ENCODE measurements around the gene SFTPD.
"Not testable (repeated sequence)": the region's sequence is repeated elsewhere in the genome, so short reads cannot be mapped to it uniquely, and the experiment has no call there.

SFTPD gene

DNA sequence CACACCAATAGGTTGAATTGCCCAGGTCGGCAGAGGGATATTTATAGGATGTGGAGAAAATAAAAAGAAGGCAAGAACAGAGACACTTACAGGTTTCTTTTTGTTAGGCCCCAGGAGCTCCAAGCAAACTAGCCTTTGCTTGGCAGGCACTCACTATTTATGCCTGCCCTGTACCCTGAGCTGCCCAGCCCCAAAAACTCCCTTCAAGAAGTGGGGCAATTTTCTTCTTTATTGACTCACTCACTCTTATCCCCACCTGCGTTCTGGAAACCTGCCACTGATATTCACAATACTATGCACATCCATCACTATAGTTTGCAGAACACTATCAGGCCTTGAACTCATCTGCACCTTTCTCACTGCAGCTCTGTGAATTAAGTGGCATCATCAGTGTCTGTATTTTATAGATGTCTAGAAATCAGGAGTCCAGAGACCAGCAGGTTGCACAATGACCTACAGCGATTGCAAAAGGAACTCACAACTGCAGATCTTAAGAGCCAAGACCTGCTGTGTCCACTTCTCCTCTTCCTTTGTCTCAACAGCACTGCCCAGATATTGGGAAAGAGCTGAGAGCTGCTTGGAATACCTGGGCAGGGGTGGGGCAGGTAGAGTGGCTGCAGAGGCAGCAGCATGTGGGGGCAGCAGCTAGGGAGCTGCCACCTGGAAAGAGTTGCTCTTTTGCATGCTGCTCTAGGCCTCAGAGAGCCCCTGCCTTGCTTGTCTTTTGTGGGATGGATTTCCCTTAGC is at the start of gene SFTPD:
Gene SFTPD, minus strand, starts transcription at position 130 of the 747 bp plus-strand sequence. CDS start 2,446 bp downstream, outside the sequence.
- no peak for DNase-seq (ENCODE audit: low spot score)

DNA sequence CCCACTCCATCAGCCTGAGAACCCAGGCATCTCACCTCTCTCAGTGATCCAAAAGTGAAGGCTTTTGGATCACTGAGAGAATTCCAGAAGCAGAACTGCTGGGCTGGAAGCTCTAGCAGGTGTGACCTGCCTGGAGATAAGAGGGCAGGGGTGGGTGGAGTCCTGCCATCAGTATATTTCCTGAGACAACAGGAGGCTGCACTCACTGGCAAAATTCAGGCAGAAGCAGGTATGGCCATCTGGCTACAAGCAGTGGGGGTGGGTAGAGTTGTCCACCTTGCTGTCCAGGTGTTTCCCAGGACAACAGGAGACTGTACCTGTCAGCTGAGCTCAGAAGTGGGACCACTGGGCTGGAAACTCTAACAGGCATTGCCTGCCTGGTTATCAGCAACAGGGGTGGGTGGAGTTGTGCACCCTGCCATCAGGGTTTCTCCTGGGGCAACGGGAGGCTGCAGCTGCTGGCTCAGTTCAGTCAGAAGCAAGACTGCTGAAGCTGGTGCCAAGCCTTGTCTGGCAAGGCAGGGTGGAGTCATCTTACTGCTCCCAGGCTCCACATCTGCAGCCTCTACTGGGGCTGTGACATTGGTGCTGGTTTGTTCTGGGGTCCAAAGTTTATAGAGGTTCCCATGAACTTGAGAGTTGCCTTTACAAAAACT is 47.2 kb upstream of the SFTPD start:
- no peak for DNase-seq (ENCODE audit: low spot score)

DNA sequence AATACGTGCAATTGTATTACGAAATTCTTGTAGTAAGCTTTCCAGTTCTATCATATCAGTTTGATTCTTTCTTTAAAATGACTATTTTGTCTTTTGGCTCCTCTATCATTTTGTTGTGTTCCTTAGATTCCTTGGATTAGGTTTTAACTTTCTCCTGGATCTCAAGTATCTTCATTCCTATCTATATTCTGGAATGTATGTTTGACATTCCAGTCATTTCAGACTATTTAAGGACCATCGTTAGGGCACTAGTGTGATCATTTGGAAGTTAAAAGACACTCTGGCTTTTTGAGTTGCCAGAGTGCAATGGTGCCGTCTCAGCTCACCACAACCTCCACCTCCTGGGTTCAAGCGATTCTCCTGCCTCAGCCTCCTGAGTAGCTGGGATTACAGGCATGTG is 45.7 kb upstream of the SFTPD start:
- DNase-seq (ENCODE audit: low spot score), result no peak

DNA sequence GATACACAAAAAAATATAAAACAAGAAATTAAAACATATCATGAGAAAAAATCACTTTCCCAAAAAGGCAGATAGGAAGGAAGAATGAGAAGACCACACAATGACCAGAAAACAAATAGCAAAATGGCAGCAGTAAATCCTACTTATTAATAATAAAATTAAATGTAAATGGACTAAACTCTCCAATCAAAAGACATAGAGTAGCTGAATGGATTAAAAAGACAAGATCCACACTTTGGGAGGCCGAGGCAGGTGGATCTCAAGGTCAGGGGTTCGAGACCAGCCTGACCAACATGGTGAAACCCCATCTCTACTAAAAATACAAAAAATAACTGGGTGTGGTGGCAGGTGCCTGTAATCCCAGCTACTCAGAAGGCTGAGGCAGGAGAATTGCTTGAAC is 39.3 kb upstream of the SFTPD start:
- DNase-seq (ENCODE audit: low spot score), result not testable (repeated sequence)

DNA sequence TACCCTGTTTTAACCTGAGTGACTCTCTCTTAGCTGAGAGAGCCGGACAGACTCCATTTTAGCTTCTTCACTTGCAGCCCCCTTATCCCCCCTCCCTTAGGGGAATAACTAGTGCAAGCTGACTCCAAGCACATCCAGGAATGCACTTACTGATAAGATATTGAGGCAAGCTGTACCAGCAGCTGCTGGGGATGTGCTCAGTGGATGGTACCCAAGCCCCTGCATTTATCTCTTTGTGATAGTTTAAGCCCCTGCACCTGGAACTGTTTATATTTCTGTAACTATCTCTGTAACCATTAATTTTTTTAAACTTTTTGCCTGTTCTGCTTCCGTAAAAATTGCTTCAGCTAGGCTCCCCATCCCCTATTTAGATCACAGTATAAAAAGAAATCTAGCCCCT is 37.8 kb upstream of the SFTPD start:
- DNase-seq (ENCODE audit: low spot score), result not testable (repeated sequence)

DNA sequence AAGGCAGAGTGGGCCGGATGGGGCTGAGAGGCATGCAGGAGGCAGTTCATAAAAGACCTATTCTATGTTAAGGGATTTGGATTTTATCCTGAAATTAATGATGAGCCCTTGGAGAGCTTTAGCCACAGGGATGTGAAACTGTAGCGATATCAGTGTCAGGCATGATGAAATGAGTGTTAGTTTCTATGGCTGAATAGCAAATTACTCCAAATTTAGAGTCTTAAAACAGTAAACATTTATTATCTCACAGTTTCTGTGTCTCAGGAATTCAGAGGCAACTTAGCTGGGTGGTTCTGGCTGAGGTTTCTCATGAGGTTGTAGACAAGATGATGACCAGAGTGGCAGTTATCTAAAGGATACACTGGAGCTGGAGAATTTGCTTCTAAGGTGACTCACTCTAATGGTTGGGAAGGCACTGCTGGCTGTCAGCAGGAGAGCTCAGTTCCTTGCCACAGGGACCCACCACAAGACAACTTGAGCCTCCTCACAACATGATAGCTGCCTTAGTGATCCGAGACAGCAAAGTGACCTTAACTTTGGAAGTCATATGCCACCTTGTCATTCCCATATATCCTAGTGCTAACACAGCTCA is 36.7 kb upstream of the SFTPD start:
- no peak for DNase-seq (ENCODE audit: low spot score)

DNA sequence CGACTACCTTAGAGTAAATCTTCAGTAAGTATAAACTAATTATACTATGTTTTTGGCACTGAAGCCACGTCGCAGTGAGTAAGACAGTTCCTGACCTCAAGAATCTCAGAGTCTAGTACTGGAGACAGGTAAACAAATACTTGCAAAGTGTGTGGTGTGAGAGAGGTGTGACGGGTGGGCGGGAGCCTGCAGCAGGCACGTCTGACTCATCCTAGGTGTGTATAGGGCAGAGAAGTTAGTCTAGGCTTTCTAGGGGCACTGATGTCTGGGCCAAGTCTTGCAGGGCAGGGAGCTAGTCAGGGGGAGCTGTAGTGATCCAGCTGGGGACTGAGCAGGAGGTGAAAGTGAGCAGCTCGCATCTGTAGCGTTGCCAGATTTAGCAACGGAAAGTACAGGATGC is 35.9 kb upstream of the SFTPD start:
- DNase-seq (ENCODE audit: low spot score), result no peak

DNA sequence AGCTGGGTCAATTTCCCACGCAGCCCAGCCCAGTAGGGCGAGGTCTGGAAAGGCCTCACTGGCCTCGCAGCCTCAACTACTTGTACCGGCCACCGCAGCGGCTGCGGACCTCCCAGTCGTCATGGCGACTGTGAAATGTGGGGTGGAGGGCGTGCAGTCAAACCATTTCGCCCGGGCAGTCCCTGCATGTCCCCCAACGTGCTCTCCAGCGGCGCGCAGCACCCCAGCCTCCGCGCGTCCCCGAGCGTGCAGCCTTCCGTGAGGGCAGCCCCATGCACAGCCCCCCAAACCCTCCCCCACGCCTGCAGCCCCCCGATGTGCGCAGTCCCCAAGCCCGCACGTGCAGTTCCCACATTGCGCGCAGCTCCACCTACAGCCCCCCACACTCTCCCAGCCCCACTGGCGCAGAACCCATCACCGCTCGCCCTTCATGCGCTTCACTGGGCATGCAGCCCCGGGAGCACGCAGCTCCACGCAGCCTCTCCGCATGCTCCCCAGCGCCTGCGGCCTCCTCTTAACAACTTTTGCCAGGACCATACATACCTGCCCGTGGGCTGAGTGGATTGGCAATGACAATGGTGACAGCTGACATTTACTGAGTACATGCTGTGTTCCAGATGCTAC is 34.5 kb upstream of the SFTPD start:
- DNase-seq (ENCODE audit: low spot score), result no peak

DNA sequence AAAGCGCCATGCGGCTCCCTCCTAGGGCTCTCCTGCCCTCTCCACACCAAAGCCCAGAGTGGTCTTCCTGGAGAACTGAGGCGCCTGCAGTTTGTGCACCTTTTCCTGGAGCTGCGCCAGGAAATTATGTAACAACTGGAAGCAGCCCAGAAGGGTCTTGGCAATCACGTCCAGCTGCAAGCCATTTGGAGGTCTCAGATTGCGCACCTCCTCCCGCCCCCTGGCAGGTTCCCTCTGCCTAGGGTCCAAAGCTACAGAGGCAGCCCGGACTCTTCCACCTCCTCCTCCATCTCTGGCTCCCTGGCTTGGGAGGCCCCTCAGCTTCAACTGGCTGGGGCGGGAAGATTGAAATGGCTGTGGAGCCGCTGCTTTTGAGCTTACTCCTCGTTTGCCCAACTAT is 34.0 kb upstream of the SFTPD start:
- no peak for DNase-seq (ENCODE audit: low spot score)

DNA sequence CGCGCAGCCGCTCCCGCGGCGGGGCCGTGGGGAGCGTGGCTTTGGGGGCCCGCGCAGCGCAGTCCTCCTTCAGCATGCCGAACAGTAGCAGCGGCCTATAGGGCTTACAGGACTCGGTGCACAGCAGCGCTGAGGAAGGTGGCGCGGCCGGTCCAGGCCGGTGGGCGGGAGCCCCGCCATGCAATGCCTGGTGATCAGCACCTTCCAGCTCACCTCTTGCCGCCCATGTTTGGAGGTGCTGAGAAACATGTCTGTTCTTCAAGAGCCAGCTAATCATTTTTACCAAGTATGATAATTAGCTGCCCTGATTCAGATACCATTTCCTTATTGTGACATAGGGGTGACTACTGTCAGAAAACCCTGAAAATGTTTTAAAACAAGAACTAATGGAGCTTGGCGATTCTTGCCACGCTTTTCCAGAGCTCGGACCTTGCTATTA is 33.5 kb upstream of the SFTPD start:
- DNase-seq (ENCODE audit: low spot score), result no peak

DNA sequence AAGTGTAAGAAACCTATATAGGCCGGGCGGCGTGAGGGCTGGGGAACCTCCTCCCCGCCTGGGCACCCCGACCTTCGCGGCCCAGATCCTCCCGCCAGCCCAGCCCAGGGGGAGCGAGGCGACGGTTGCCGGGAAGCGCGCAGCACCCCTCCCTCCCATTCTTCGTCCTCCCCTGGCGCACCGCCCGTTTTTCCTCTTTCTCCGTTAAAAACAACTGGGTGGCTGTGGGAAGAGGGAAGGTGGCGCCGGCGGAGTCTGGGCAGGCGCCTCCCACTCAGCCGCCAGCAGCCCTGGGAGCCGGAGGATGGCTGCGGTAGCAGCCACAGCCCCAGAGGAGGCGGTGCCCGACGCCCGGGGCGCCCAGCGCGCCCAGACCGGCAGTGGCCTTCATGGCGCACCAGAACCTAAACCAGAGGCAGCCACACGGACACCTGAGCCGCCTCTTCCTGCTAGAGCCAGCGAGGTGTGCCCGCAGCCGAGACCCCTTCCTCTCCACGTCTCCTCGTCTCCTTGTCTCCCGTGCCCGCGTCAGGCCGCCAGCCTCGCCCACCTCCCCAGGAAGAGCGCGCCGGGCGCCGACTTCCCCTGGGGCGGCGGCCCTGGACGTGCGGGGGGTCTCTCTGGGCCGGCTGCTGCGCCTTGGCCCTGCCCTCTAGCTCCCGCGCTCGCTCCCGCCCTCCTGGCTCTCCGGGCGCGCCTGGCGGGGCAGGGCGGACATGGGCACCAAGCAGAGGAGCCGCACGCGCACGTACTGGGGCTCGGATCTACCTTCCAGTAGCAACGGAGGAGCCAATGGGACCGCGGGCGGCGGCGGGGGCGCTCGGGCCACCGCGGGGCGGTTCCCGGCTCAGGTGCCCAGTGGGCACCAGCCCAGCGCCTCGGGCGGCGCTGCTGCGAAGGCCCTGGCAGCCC is 32.8 kb upstream of the SFTPD start:
- DNase-seq (ENCODE audit: low spot score), result peak; percentile 45

DNA sequence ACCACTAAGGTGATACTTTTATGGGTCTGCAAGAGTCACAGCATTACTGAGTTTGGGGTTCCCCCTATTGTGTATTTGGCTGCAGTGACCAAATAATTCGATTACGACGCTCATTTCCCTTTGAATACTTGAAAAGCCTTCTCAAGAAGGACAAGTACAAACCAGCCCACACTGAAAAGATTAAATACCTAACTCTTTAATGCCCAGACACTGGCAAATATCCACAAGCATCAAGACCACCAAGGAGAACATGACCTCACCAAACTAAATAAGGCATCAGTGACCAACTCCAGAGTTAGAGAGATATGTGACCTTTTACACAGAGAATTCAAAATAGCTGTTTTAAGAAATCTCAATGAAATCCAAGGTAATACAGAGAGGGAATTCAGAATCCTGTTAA is 31.8 kb upstream of the SFTPD start:
- DNase-seq (ENCODE audit: low spot score), result no peak

DNA sequence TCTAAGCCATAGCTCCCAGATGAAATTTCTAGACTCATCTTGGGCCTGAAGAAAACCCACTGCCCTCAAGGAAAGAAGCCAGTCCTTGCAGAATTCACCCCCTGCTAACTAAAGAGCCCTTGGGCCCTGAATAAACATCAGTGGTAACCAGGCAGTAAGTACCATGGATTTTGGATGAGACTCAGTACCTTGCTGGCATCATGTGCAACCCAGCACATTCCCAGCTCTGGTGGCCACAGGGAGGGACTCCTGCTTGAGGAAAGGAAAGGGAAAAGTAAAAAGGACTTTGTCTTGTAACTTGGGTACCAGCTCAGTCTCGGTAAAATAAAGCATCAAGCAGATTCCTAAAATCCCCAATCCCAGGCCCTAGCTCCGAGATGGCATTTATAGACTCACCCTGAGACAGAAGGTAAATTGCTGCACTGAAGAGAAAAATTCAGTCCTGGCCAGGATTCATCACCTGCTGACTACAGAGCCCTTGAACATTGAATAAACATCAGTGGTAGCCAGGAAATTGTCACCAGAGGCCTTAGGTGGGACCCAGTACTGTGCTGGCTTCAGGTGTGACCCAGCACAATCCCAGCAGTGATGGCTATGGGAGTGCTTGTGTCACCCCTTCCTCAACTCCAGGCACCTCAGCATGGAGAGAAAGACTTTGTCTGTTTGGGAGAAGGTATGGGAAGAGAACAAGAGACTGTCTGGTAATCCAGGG is 31.2 kb upstream of the SFTPD start:
- DNase-seq (ENCODE audit: low spot score), result no peak

DNA sequence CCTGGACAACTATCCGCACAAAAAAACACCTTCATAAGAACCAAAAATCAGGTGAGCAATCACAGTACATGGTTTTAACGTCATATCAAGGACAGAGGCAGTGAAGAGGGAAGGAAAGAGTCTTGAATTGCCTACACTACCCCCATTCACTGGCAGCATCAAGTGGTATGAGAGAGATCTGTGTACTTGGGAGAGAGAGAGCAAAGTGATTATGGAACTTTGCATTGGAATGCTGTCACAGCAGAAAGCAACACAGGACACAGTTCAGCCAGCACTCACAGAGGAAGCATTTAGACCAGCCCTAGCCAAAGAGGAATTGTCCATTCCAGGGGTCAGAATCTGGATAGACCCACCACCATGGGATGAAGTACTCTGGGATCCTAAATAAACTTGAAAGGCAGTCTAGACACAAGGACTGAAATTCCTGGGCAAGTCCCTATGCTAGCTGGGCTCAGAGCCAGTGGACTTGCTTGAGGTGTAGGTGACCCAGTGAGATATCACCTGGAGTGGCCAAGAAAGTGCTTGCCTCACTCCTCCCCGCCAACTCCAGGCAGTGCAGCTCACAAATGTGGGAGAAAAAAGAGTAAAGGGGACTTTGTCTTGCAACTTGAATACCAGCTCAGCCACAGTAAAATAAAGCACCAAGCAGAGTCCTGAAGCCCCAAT is 30.5 kb upstream of the SFTPD start:
- no peak for DNase-seq (ENCODE audit: low spot score)

DNA sequence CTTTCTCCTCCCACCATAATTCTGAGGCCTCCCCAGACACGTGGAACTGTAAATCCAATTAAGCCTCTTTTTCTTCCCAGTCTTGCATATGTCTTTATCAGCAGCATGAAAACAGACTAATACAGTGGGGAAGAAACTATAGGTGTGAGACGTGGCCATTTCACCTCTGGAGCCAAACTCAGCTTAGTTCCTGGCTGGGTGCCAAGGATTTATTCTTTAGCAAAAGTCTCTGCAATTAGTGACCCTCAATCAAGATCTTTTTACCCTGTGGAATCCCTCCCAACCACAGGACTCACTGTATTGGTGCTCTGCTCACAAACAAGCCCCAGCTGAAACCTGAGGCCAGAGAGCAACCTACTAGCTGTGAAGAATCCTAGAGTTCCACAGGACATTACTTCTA is 28.1 kb upstream of the SFTPD start:
- DNase-seq (ENCODE audit: low spot score), result no peak

DNA sequence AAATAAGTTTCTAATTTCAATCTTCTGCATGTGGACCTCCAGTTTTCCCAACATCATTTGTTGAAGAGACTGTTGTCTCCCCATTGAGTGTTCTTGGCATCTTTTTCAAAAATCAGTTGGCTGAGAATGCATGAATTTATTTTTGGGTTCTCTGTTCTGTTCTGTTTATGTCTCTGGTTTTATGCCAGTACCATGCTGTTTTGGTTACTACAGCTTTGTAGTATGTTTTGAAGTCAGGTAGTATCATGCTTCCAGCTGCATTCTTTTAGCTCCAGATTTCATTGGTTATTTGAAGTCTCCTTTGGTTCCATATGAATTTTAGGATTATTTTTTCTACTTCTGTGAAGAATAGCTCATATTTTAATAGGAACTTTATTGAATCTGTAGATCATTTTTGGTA is 21.2 kb upstream of the SFTPD start:
- no peak for DNase-seq (ENCODE audit: low spot score)

DNA sequence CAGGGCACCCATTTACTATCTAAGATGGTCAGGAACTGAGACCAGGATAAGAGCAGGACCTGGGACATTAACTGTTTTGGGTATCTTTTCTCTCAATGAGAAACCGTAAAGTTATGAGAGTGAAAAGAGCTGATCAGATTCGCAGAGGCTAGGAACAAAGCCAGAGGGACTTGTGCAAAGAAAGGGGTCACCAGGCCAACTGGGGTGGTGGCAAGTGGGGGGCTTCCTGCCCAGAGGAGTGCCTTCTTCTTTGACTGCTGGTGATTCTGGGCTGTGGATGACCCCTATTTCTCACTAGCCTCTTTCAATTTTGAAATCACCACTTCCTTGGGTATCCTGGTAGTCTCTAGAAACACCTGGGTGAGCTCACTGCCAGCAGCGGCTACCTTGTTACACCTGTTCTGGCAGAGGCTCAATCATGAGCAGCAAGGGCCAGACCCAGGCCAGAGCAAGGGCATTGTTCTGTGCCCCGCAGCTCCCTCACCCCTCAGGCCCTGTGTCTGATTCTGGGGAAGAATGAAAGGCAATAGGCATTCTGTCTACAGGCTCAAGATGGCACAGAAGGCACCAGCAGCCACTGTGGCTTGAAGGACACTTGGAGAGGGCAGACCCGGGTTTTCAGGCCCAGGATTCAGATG is 999 bp downstream of the SFTPD start:
- DNase-seq (ENCODE audit: low spot score), result no peak

DNA sequence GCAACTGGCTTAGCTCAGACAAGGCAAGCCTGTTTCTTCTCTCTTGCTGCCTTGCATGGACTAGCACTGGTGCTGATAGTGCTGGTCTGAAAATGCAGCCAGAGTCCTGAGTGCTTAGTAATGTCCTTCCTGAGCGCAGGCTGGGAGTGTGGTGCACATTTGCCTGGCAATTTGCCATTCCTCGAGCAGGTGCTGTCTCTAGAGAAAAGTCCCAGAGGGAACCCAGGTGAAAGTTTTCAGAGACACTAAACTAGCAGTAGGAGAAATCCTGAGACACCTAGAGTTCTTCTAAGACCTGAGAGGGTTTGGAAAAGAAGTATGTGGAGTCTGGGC is 1.9 kb downstream of the SFTPD start:
- DNase-seq (ENCODE audit: low spot score), result no peak

DNA sequence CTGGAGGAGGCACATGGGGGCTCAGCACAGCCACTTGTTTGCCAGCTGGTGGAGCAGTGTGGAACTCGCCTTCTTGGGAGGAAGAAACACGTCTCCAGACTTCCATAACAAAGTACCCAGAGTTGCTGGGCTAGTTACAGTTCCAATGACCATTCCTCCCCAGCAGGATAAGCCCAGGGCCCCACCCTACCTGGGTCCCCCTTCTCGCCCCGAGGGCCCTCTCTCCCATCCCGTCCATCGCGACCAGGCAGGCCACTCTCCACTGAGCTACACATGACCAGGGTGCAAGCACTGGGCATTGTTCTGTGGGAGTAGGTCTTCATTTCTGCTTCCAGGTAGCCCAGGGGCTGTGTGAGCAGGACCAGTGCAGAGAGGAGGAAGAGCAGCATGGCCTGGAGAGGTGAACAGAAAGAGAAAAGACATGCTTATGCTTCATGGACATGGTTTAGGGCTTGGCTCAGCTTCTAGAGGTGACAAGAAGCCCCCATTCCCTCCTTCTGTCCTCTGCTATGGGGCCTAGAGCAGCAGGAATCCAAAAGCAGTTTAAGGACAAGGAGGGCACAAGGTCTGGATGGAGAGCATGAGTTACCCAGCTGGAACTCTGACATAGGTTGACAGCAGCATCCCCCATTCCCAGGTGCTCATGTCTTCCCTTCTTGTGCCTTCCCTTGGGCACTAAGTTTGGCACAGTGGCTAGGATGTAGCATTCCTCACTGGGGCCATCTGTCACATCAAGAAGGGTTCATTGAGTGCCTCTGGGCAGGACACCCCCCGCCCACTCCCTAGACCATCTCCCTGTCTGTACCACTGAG is 2.4 kb downstream of the SFTPD start:
- no peak for DNase-seq (ENCODE audit: low spot score)

Data from globus pallidus (tissue), 1 donor.